HEK293 (cell line): ENCODE measurements around the gene ERCC3.

Experiments
- CTCF ChIA-PET: fragments of 350-600 bp; formaldehyde crosslinking; extraction: SDS; loops from one replicate; lab custom pipeline; 2021; ENCODE audit warnings: antibody characterized with exemption; lab: Yijun Ruan, JAX
- POLR2A ChIA-PET: fragments of 300-600 bp; formaldehyde crosslinking; extraction: SDS; loops from one replicate; lab custom pipeline; 2020; ENCODE audit warnings: antibody characterized with exemption, inconsistent platforms; lab: Yijun Ruan, JAX
- H3K27ac ChIP-seq: fragments of 200-500 bp; sonication (Bioruptor generic); 2 replicates; pipeline ENCODE4 v1.5.1; 2014; ENCODE audit warnings: low read depth, low read length, control low read depth, inconsistent platforms; ENCODE audit errors: extremely low read depth
- H3K36me3 ChIP-seq, 2 experiments: fragments of 200-500 bp in 1 of 2; sonication (Bioruptor generic) in 1 of 2; 1 replicate in 1 of 2; 2 replicates in 1 of 2; pipeline ENCODE4 v1.5.1; 2014 to 2017; ENCODE audit warnings: inconsistent platforms in 2 of 2, low read length in 2 of 2; ENCODE audit not compliant: control insufficient read depth in 2 of 2, insufficient read depth in 1 of 2
- H3K4me1 ChIP-seq: fragments of 200-500 bp; sonication (Bioruptor generic); 2 replicates; pipeline ENCODE4 v1.5.1; 2014; ENCODE audit warnings: mild to moderate bottlenecking, low read length, inconsistent platforms; ENCODE audit not compliant: control insufficient read depth, insufficient read depth
- H3K4me3 ChIP-seq: 2 replicates; pipeline ENCODE4 v1.5.1; 2011; ENCODE audit warnings: low read depth, mild to moderate bottlenecking, control low read depth, low read length, moderate library complexity
- H3K9me3 ChIP-seq: fragments of 200-500 bp; sonication (Bioruptor generic); 2 replicates; pipeline ENCODE4 v1.5.1; 2014; ENCODE audit warnings: low read depth, low read length, inconsistent platforms; ENCODE audit not compliant: control insufficient read depth, insufficient read depth
- GLIS1 ChIP-seq: fragments of 450-650 bp; formaldehyde crosslinking; IDR thresholded peaks from 2 replicates; pipeline ENCODE4 v1.5.1; 2016; ENCODE audit warnings: missing biosample characterization, missing genetic modification characterization
- HOXD13 ChIP-seq: sonication (generic); formaldehyde crosslinking; IDR thresholded peaks from 2 replicates; pipeline ENCODE4 v1.8.0; 2022; ENCODE audit warnings: missing genetic modification reagents, borderline replicate concordance
- IKZF3 ChIP-seq: fragments of 450-650 bp; IDR thresholded peaks from 2 replicates; pipeline ENCODE4 v1.5.0; 2018; ENCODE audit warnings: missing biosample characterization, mild to moderate bottlenecking, missing genetic modification characterization, moderate library complexity
- KLF7 ChIP-seq: fragments of 450-650 bp; formaldehyde crosslinking; IDR thresholded peaks from 2 replicates; pipeline ENCODE4 v1.5.1; 2016; ENCODE audit warnings: missing biosample characterization, missing genetic modification characterization, borderline replicate concordance
- SP3 ChIP-seq: fragments of 450-650 bp; formaldehyde crosslinking; IDR thresholded peaks from 2 replicates; pipeline ENCODE4 v1.5.1; 2016; ENCODE audit warnings: missing biosample characterization, missing genetic modification characterization
- ZBTB20 ChIP-seq: fragments of 450-650 bp; formaldehyde crosslinking; IDR thresholded peaks from 2 replicates; pipeline ENCODE4 v1.5.1; 2016; ENCODE audit warnings: missing biosample characterization, missing genetic modification characterization
- ZBTB21 ChIP-seq: fragments of 450-650 bp; formaldehyde crosslinking; IDR thresholded peaks from 2 replicates; pipeline ENCODE4 v1.5.1; 2017; ENCODE audit warnings: missing biosample characterization, missing genetic modification characterization
- ZNF157 ChIP-seq: fragments of 450-650 bp; formaldehyde crosslinking; IDR thresholded peaks from 2 replicates; pipeline ENCODE4 v1.5.1; 2016; ENCODE audit warnings: missing biosample characterization, missing genetic modification characterization
- ZNF24 ChIP-seq: fragments of 450-650 bp; formaldehyde crosslinking; IDR thresholded peaks from 2 replicates; pipeline ENCODE4 v1.5.1; 2016; ENCODE audit warnings: missing biosample characterization, missing genetic modification characterization
- ZNF274 ChIP-seq, 2 experiments: fragments of 200-500 bp in 1 of 2; fragments of 450-650 bp in 1 of 2; sonication (Bioruptor generic) in 1 of 2; formaldehyde crosslinking in 1 of 2; IDR thresholded peaks; 2 replicates each; pipeline versions ENCODE4 v1.5.1 to v1.6.1; 2014 to 2016; ENCODE audit warnings: borderline replicate concordance in 1 of 2, inconsistent platforms in 1 of 2, low read length in 1 of 2, missing biosample characterization in 1 of 2, missing genetic modification characterization in 1 of 2
- ZNF302 ChIP-seq: fragments of 450-650 bp; formaldehyde crosslinking; IDR thresholded peaks from 2 replicates; pipeline ENCODE4 v1.5.1; 2016; ENCODE audit warnings: missing biosample characterization, missing genetic modification characterization, low read depth
- ZNF350 ChIP-seq: fragments of 450-650 bp; formaldehyde crosslinking; IDR thresholded peaks from 2 replicates; pipeline ENCODE4 v1.5.0; 2017; ENCODE audit warnings: missing biosample characterization, mild to moderate bottlenecking, missing genetic modification characterization
- ZNF391 ChIP-seq: fragments of 450-650 bp; formaldehyde crosslinking; IDR thresholded peaks from 2 replicates; pipeline ENCODE4 v1.5.1; 2016; ENCODE audit warnings: low read depth, missing biosample characterization, missing genetic modification characterization, borderline replicate concordance
- ZNF423 ChIP-seq: fragments of 450-650 bp; formaldehyde crosslinking; IDR thresholded peaks from 2 replicates; pipeline ENCODE4 v1.5.1; 2016; ENCODE audit warnings: missing biosample characterization, missing genetic modification characterization
- ZNF548 ChIP-seq: fragments of 450-650 bp; formaldehyde crosslinking; IDR thresholded peaks from 2 replicates; pipeline ENCODE4 v1.5.1; 2016; ENCODE audit warnings: missing biosample characterization, missing genetic modification characterization
- ZNF621 ChIP-seq: fragments of 450-650 bp; formaldehyde crosslinking; IDR thresholded peaks from 2 replicates; pipeline ENCODE4 v1.5.1; 2017; ENCODE audit warnings: missing biosample characterization, missing genetic modification characterization
- ZNF776 ChIP-seq: fragments of 450-650 bp; formaldehyde crosslinking; IDR thresholded peaks from 2 replicates; pipeline ENCODE4 v1.5.0; 2017; ENCODE audit warnings: missing biosample characterization, missing genetic modification characterization, borderline replicate concordance
- ZNF843 ChIP-seq: fragments of 450-650 bp; formaldehyde crosslinking; IDR thresholded peaks from 2 replicates; pipeline ENCODE4 v1.5.1; 2016; ENCODE audit warnings: missing biosample characterization, missing genetic modification characterization
- ZXDB ChIP-seq: fragments of 450-650 bp; formaldehyde crosslinking; IDR thresholded peaks from 2 replicates; pipeline ENCODE4 v1.5.1; 2016; ENCODE audit warnings: missing biosample characterization, missing genetic modification characterization
- TF ChIP-seq, protein P1 (sequence below): fragments of 450-650 bp; formaldehyde crosslinking; IDR thresholded peaks from 2 replicates; pipeline ENCODE4 v1.5.1; 2016; ENCODE audit warnings: missing biosample characterization, missing genetic modification characterization, borderline replicate concordance
- TF ChIP-seq, protein P2 (sequence below): fragments of 450-650 bp; formaldehyde crosslinking; IDR thresholded peaks from 2 replicates; pipeline ENCODE4 v1.5.1; 2016; ENCODE audit warnings: missing biosample characterization, missing genetic modification characterization, low read depth
- TF ChIP-seq, protein P3 (sequence below): fragments of 450-650 bp; formaldehyde crosslinking; IDR thresholded peaks from 2 replicates; pipeline ENCODE4 v1.5.1; 2016; ENCODE audit warnings: missing biosample characterization, missing genetic modification characterization
- TF ChIP-seq, protein P4 (sequence below): fragments of 450-650 bp; IDR thresholded peaks from 2 replicates; pipeline ENCODE4 v1.5.1; 2018; ENCODE audit warnings: missing biosample characterization, mild to moderate bottlenecking, missing genetic modification characterization

Gene ERCC3

DNA sequence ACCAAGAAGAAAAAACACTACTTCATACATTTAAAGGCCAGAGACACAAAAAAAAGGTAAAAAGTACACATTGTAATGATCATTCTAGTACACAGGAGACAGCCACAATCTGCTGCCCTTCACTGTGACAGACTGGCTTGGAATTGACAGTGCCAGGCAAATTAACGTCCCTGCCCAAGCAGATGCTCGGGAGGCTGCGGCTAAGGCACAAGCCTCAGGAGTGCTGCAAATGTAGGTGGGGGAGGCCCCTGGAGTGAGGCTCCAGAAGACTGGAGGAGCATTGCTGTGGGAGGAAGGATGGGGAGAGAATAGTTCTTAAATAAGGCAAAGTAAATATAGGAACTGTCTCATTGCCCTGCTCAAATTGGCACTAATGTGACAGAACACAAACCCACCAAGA, 18.6 kb downstream of the ERCC3 start (continued):
- TF ChIP-seq, protein P1, sequence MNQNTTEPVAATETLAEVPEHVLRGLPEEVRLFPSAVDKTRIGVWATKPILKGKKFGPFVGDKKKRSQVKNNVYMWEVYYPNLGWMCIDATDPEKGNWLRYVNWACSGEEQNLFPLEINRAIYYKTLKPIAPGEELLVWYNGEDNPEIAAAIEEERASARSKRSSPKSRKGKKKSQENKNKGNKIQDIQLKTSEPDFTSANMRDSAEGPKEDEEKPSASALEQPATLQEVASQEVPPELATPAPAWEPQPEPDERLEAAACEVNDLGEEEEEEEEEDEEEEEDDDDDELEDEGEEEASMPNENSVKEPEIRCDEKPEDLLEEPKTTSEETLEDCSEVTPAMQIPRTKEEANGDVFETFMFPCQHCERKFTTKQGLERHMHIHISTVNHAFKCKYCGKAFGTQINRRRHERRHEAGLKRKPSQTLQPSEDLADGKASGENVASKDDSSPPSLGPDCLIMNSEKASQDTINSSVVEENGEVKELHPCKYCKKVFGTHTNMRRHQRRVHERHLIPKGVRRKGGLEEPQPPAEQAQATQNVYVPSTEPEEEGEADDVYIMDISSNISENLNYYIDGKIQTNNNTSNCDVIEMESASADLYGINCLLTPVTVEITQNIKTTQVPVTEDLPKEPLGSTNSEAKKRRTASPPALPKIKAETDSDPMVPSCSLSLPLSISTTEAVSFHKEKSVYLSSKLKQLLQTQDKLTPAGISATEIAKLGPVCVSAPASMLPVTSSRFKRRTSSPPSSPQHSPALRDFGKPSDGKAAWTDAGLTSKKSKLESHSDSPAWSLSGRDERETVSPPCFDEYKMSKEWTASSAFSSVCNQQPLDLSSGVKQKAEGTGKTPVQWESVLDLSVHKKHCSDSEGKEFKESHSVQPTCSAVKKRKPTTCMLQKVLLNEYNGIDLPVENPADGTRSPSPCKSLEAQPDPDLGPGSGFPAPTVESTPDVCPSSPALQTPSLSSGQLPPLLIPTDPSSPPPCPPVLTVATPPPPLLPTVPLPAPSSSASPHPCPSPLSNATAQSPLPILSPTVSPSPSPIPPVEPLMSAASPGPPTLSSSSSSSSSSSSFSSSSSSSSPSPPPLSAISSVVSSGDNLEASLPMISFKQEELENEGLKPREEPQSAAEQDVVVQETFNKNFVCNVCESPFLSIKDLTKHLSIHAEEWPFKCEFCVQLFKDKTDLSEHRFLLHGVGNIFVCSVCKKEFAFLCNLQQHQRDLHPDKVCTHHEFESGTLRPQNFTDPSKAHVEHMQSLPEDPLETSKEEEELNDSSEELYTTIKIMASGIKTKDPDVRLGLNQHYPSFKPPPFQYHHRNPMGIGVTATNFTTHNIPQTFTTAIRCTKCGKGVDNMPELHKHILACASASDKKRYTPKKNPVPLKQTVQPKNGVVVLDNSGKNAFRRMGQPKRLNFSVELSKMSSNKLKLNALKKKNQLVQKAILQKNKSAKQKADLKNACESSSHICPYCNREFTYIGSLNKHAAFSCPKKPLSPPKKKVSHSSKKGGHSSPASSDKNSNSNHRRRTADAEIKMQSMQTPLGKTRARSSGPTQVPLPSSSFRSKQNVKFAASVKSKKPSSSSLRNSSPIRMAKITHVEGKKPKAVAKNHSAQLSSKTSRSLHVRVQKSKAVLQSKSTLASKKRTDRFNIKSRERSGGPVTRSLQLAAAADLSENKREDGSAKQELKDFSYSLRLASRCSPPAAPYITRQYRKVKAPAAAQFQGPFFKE (tag by site-specific recombination), result no peak
- no peak for TF ChIP-seq ZBTB20
- no peak for TF ChIP-seq ZNF302 (tag by site-specific recombination)
- no peak for TF ChIP-seq HOXD13 (CRISPR knock-in tag)
- TF ChIP-seq ZNF423 (tag by site-specific recombination), result no peak
- no peak for TF ChIP-seq ZNF350 (tag by site-specific recombination)

DNA sequence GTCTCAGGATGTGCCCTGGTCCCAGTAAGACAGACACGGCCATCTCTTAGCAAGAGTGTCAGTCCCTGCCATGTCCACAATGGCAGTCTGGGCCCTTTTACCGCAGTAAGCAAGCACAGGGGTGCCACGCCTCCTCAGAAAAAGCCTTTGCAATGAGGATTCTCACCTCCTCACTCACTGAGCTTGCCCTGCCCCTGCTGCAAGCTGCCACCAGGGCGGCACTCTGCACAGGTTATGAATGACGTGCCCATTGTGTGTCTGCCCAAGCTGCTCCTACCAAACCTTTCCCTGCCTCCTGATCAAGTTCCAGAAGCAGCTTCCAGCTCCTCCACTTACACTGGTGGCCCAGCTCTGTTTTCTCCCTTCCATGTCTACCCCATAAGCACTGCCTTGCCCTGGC, 23.3 kb downstream of the ERCC3 start:
- H3K27ac ChIP-seq, result no peak overlapping the region
- no peaks in the 10 kb centered on the region for H3K4me1 ChIP-seq
- H3K9me3 ChIP-seq, result no peaks in the 10 kb centered on the region
- TF ChIP-seq SP3 (tag by site-specific recombination) (no peak), ZNF274 (IDR thresholded peaks at IDR 0.05; ENCODE audit: low read length) (no peak), ZNF274 (tag by site-specific recombination; IDR thresholded peaks at IDR 0.05; ENCODE audit: borderline replicate concordance) (no peak), ZNF843 (no peak)
- TF ChIP-seq, protein P2, sequence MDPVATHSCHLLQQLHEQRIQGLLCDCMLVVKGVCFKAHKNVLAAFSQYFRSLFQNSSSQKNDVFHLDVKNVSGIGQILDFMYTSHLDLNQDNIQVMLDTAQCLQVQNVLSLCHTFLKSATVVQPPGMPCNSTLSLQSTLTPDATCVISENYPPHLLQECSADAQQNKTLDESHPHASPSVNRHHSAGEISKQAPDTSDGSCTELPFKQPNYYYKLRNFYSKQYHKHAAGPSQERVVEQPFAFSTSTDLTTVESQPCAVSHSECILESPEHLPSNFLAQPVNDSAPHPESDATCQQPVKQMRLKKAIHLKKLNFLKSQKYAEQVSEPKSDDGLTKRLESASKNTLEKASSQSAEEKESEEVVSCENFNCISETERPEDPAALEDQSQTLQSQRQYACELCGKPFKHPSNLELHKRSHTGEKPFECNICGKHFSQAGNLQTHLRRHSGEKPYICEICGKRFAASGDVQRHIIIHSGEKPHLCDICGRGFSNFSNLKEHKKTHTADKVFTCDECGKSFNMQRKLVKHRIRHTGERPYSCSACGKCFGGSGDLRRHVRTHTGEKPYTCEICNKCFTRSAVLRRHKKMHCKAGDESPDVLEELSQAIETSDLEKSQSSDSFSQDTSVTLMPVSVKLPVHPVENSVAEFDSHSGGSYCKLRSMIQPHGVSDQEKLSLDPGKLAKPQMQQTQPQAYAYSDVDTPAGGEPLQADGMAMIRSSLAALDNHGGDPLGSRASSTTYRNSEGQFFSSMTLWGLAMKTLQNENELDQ (tag by site-specific recombination), result no peak
- TF ChIP-seq, all 188 proteins: peak for 0
- ChIA-PET CTCF (no interaction called here), POLR2A (no interaction called here)
- H3K4me3 ChIP-seq, result no peak overlapping the region
- peaks cover 72 to 86% of the 10 kb centered on the region in 2 experiments for H3K36me3 ChIP-seq

DNA sequence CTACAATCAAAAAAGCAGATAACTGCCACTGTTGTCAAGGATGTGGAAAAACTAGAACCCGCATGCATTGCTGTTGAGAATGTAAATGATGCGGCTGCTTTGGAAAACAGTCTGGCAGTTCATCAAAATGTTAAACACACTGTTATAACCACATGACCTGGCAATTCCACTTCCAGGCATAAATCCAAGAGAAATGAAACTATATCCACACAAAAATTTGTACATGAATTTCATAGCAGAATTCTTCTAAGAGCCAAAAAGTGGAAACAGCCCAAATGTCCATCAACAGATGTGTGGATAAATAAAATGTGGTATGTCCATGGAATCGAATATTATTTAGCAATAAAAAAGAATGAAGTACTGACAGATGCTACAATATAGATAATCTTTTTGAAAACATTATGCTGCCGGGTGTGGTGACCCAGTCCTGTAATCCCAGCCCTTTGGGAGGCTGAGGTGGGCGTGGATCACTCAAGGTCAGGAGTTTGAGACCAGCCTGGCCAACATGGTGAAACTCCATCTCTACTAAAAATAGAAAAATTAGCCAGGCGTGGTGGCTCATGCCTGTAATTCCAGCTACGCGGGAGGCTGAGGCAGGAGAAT, 32.0 kb downstream of the ERCC3 start:
- ChIA-PET POLR2A (no interaction called here), CTCF (no interaction called here)
- no peaks in the 10 kb centered on the region for H3K4me1 ChIP-seq
- no peak overlapping the region for H3K27ac ChIP-seq
- no peak overlapping the region for H3K4me3 ChIP-seq
- H3K36me3 ChIP-seq, result peaks cover 26 to 63% of the 10 kb centered on the region in 2 experiments
- no peaks in the 10 kb centered on the region for H3K9me3 ChIP-seq
- no peak for TF ChIP-seq ZNF621 (tag by site-specific recombination)
- no peak for TF ChIP-seq ZNF24 (tag by site-specific recombination)
- TF ChIP-seq ZNF776 (tag by site-specific recombination), result no peak
- TF ChIP-seq KLF7, result no peak
- TF ChIP-seq ZNF548 (tag by site-specific recombination), result no peak
- TF ChIP-seq ZNF157 (tag by site-specific recombination), result no peak
- TF ChIP-seq ZNF391 (tag by site-specific recombination), result no peak
- no peak for TF ChIP-seq ZBTB21 (tag by site-specific recombination)
- TF ChIP-seq, protein P3, sequence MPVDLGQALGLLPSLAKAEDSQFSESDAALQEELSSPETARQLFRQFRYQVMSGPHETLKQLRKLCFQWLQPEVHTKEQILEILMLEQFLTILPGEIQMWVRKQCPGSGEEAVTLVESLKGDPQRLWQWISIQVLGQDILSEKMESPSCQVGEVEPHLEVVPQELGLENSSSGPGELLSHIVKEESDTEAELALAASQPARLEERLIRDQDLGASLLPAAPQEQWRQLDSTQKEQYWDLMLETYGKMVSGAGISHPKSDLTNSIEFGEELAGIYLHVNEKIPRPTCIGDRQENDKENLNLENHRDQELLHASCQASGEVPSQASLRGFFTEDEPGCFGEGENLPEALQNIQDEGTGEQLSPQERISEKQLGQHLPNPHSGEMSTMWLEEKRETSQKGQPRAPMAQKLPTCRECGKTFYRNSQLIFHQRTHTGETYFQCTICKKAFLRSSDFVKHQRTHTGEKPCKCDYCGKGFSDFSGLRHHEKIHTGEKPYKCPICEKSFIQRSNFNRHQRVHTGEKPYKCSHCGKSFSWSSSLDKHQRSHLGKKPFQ (tag by site-specific recombination), result no peak
- no peak for TF ChIP-seq GLIS1 (tag by site-specific recombination)
- TF ChIP-seq, protein P4, sequence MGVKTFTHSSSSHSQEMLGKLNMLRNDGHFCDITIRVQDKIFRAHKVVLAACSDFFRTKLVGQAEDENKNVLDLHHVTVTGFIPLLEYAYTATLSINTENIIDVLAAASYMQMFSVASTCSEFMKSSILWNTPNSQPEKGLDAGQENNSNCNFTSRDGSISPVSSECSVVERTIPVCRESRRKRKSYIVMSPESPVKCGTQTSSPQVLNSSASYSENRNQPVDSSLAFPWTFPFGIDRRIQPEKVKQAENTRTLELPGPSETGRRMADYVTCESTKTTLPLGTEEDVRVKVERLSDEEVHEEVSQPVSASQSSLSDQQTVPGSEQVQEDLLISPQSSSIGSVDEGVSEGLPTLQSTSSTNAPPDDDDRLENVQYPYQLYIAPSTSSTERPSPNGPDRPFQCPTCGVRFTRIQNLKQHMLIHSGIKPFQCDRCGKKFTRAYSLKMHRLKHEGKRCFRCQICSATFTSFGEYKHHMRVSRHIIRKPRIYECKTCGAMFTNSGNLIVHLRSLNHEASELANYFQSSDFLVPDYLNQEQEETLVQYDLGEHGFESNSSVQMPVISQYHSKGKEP (tag by site-specific recombination), result no peak
- no peak for TF ChIP-seq ZXDB
- TF ChIP-seq IKZF3 (tag by site-specific recombination), result no peak
